ENCODE measurements around the gene ST13. TPM values are rescaled to one million over a fixed set of nuclear protein-coding genes. Genes with fewer than 3 reads are reported as not detected.

ST13 gene
- total RNA-seq, 2 experiments from 2014 or later = 121 to 223 TPM

- intact Hi-C loops (cut with micrococcal nuclease; ENCODE audit: unreplicated experiment) = no loop called here
- Histone ChIP-seq H2AFZ (ENCODE audit: low read length) (no peak overlapping the region), H4K20me1 (ENCODE audit: insufficient read depth, low read length) (0 out of 2 replicates have a peak, but pooled peaks cover 5% of the 10 kb centered on the region), H3K27ac (ENCODE audit: low read depth, low read length, poor library complexity, severe bottlenecking) (no peak overlapping the region), H3K4me3 (ENCODE audit: low read depth, low read length, poor library complexity, severe bottlenecking) (no peak overlapping the region), H3K9me2 (ENCODE audit: insufficient read depth, low read length) (no peaks in the 10 kb centered on the region), H3K9me3 (ENCODE audit: low read length) (no peaks in the 10 kb centered on the region), H3K36me3 (ENCODE audit: insufficient read depth, low read length) (peaks cover 48% of the 10 kb centered on the region), H3K4me2 (ENCODE audit: low read length) (no peak overlapping the region), H3K4me1 (ENCODE audit: insufficient read depth, low read length, poor library complexity, severe bottlenecking) (no peaks in the 10 kb centered on the region), H3K79me2 (ENCODE audit: insufficient read depth, low read depth, low read length) (peaks cover 41% of the 10 kb centered on the region; the same call in 1 of the 2 replicates)
- DNase-seq (ENCODE audit: low spot score) = no peak
- BruUV-seq (replicated peaks) = no TSS peak
- TF ChIP-seq EZH2phosphoT487 (IDR thresholded peaks at IDR 0.05; ENCODE audit: borderline replicate concordance, low read depth, low read length) = no peak
- no peak for TF ChIP-seq CTCF (conservative IDR thresholded peaks at IDR 0.05; ENCODE audit: low read length)
- ChIA-PET POLR2A (interaction anchor here (0.6 to 0.7 kb wide), 2 partner anchors 23 to 223 kb away, joined by 3 read pairs; no protein-coding TSS in a partner anchor), CTCF (ENCODE audit: unreplicated experiment) (no interaction called here)
Observed at GRCh38 chr22:40803321-40803720, 53.1 kb downstream of the ST13 start.

- H2AFZ ChIP-seq (ENCODE audit: low read length) = no peak overlapping the region
- POLR2A ChIA-PET = no interaction called here
- DNase-seq (ENCODE audit: low spot score) = no peak
- H3K79me2 ChIP-seq (ENCODE audit: insufficient read depth, low read depth, low read length) = peaks cover 11% of the 10 kb centered on the region; the same call in 1 of the 2 replicates
- no peaks in the 10 kb centered on the region for H3K9me2 ChIP-seq (ENCODE audit: insufficient read depth, low read length)
- no peaks in the 10 kb centered on the region for H4K20me1 ChIP-seq (ENCODE audit: insufficient read depth, low read length)
- no TSS peak for BruUV-seq (replicated peaks)
- CTCF ChIA-PET (ENCODE audit: unreplicated experiment) = no interaction called here
- H3K4me1 ChIP-seq (ENCODE audit: insufficient read depth, low read length, poor library complexity, severe bottlenecking) = no peaks in the 10 kb centered on the region
- TF ChIP-seq CTCF (conservative IDR thresholded peaks at IDR 0.05; ENCODE audit: low read length) = no peak
- TF ChIP-seq EZH2phosphoT487 (IDR thresholded peaks at IDR 0.05; ENCODE audit: borderline replicate concordance, low read depth, low read length) = no peak
- H3K4me3 ChIP-seq (ENCODE audit: low read depth, low read length, poor library complexity, severe bottlenecking) = no peak overlapping the region
- no peak overlapping the region for H3K27ac ChIP-seq (ENCODE audit: low read depth, low read length, poor library complexity, severe bottlenecking)
- no peak overlapping the region for H3K4me2 ChIP-seq (ENCODE audit: low read length)
- peaks cover 45% of the 10 kb centered on the region for H3K36me3 ChIP-seq (ENCODE audit: insufficient read depth, low read length)
- H3K9me3 ChIP-seq (ENCODE audit: low read length) = no peaks in the 10 kb centered on the region
- intact Hi-C loops (cut with micrococcal nuclease; ENCODE audit: unreplicated experiment) = no loop called here
Observed at GRCh38 chr22:40799008-40799407, 57.4 kb downstream of the ST13 start.

GRCh38 chr22:40797427-40797826, 59.0 kb downstream of the ST13 start:
- no TSS peak for BruUV-seq (replicated peaks)
- no peak overlapping the region for H3K4me3 ChIP-seq (ENCODE audit: low read depth, low read length, poor library complexity, severe bottlenecking)
- H3K36me3 ChIP-seq (ENCODE audit: insufficient read depth, low read length) = peaks cover 50% of the 10 kb centered on the region
- ChIA-PET POLR2A (no interaction called here), CTCF (ENCODE audit: unreplicated experiment) (no interaction called here)
- H3K4me1 ChIP-seq (ENCODE audit: insufficient read depth, low read length, poor library complexity, severe bottlenecking) = no peaks in the 10 kb centered on the region
- no peaks in the 10 kb centered on the region for H4K20me1 ChIP-seq (ENCODE audit: insufficient read depth, low read length)
- no peak for DNase-seq (ENCODE audit: low spot score)
- no peaks in the 10 kb centered on the region for H3K9me2 ChIP-seq (ENCODE audit: insufficient read depth, low read length)
- H3K4me2 ChIP-seq (ENCODE audit: low read length) = no peak overlapping the region
- peaks cover 4% of the 10 kb centered on the region; the same call in 1 of the 2 replicates for H3K79me2 ChIP-seq (ENCODE audit: insufficient read depth, low read depth, low read length)
- no peaks in the 10 kb centered on the region for H3K9me3 ChIP-seq (ENCODE audit: low read length)
- H3K27ac ChIP-seq (ENCODE audit: low read depth, low read length, poor library complexity, severe bottlenecking) = no peak overlapping the region
- no peak overlapping the region for H2AFZ ChIP-seq (ENCODE audit: low read length)
- intact Hi-C loops (cut with micrococcal nuclease; ENCODE audit: unreplicated experiment) = no loop called here
- TF ChIP-seq CTCF (conservative IDR thresholded peaks at IDR 0.05; ENCODE audit: low read length) = no peak
- TF ChIP-seq EZH2phosphoT487 (IDR thresholded peaks at IDR 0.05; ENCODE audit: borderline replicate concordance, low read depth, low read length) = no peak
